ENCODE measurements around the gene B4GALNT2. TPM values are rescaled to one million over a fixed set of nuclear protein-coding genes. Genes with fewer than 3 reads are reported as not detected.
"Not testable (repeated sequence)": the region's sequence is repeated elsewhere in the genome, so short reads cannot be mapped to it uniquely, and the experiment has no call there.

The B4GALNT2 gene
- total and polyA plus RNA-seq, 2 experiments from 2014 or later, result not detected

GRCh38 chr17:49090878-49091594 lies 41.5 kb upstream of the B4GALNT2 start:
- H3K27ac ChIP-seq, result no peak overlapping the region

GRCh38 chr17:49093131-49093530 lies 39.4 kb upstream of the B4GALNT2 start:
- DNase-seq (ENCODE audit: low read depth in 1 of 2, low spot score in 1 of 2), result no peak
- no peaks in the 10 kb centered on the region for H3K9me3 ChIP-seq (ENCODE audit: low read depth)
- TF ChIP-seq CTCF (IDR thresholded peaks at IDR 0.05; ENCODE audit: low read depth, low read length), result no peak
- no peak overlapping the region for H3K27ac ChIP-seq
- H3K4me3 ChIP-seq, result no peak overlapping the region
- H3K4me1 ChIP-seq (ENCODE audit: low read depth), result no peaks in the 10 kb centered on the region
- no peaks in the 10 kb centered on the region for H3K27me3 ChIP-seq
- H3K36me3 ChIP-seq, result no peaks in the 10 kb centered on the region

More at GRCh38 chr17:49090878-49091594, 41.5 kb upstream of the B4GALNT2 start:
- Histone ChIP-seq H3K4me1 (ENCODE audit: low read depth) (no peaks in the 10 kb centered on the region), H3K9me3 (ENCODE audit: low read depth) (no peaks in the 10 kb centered on the region), H3K36me3 (no peaks in the 10 kb centered on the region), H3K4me3 (no peak overlapping the region), H3K27me3 (no peaks in the 10 kb centered on the region)
- DNase-seq (ENCODE audit: low read depth in 1 of 2, low spot score in 1 of 2), result peak in 1 of 2 donors; percentile 32
- TF ChIP-seq CTCF (IDR thresholded peaks at IDR 0.05; ENCODE audit: low read depth, low read length), result no peak

- no peaks in the 10 kb centered on the region for H3K9me3 ChIP-seq (ENCODE audit: low read depth)
- no peaks in the 10 kb centered on the region for H3K36me3 ChIP-seq
- TF ChIP-seq CTCF (IDR thresholded peaks at IDR 0.05; ENCODE audit: low read depth, low read length), result no peak
- no peaks in the 10 kb centered on the region for H3K27me3 ChIP-seq
- H3K27ac ChIP-seq, result no peak overlapping the region
- H3K4me3 ChIP-seq, result no peak overlapping the region
- DNase-seq (ENCODE audit: low read depth in 1 of 2, low spot score in 1 of 2), result no peak
- no peaks in the 10 kb centered on the region for H3K4me1 ChIP-seq (ENCODE audit: low read depth)
Observed at GRCh38 chr17:49100601-49101000, 32.0 kb upstream of the B4GALNT2 start.

GRCh38 chr17:49101054-49101534 lies 31.5 kb upstream of the B4GALNT2 start:
- TF ChIP-seq CTCF (IDR thresholded peaks at IDR 0.05; ENCODE audit: low read depth, low read length), result no peak
- H3K9me3 ChIP-seq (ENCODE audit: low read depth), result no peaks in the 10 kb centered on the region
- H3K36me3 ChIP-seq, result no peaks in the 10 kb centered on the region
- no peaks in the 10 kb centered on the region for H3K4me1 ChIP-seq (ENCODE audit: low read depth)
- no peak overlapping the region for H3K4me3 ChIP-seq
- peak in 1 of 2 donors; percentile 62 for DNase-seq (ENCODE audit: low read depth in 1 of 2, low spot score in 1 of 2)
- no peaks in the 10 kb centered on the region for H3K27me3 ChIP-seq
- no peak overlapping the region for H3K27ac ChIP-seq

GRCh38 chr17:49103360-49103759 lies 29.2 kb upstream of the B4GALNT2 start:
- H3K36me3 ChIP-seq; H3K9me3 ChIP-seq (ENCODE audit: low read depth); H3K27ac ChIP-seq; DNase-seq (ENCODE audit: low read depth in 1 of 2, low spot score in 1 of 2); H3K27me3 ChIP-seq; H3K4me1 ChIP-seq (ENCODE audit: low read depth); H3K4me3 ChIP-seq: not testable (repeated sequence)

DNA sequence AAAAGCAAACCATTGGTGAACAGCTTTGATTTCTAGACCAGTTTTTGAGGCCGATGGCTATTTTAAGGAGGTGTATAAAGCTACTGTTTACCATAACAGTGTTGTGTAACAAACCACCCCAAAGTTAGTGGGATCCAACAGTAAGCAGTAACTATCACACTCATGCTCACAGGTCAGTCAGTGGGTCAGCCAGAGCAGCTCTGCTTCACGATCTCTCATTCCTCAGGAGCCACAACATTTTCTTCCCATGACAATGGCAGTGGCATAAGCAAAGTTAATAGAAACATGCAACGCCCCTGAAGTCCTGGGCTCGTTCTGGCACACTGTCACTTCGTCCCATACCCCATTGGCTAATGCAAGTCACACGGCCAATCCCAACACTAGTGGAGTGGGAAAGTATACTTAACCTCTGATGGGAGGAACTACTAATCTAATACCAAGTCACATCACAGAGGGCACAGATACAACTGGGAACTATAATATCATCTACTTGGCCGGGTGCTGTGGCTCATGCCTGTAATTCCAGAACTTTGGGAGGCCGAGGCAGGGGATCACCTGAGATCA lies 28.0 kb upstream of the B4GALNT2 start:
- no peak for TF ChIP-seq CTCF (IDR thresholded peaks at IDR 0.05; ENCODE audit: low read depth, low read length)
- H3K27ac ChIP-seq, result no peak overlapping the region
- no peaks in the 10 kb centered on the region for H3K4me1 ChIP-seq (ENCODE audit: low read depth)

More for the DNA sequence above, 28.0 kb upstream of the B4GALNT2 start:
- H3K9me3 ChIP-seq (ENCODE audit: low read depth), result no peaks in the 10 kb centered on the region
- no peaks in the 10 kb centered on the region for H3K36me3 ChIP-seq
- no peak overlapping the region for H3K4me3 ChIP-seq
- no peaks in the 10 kb centered on the region for H3K27me3 ChIP-seq
- no peak for DNase-seq (ENCODE audit: low read depth in 1 of 2, low spot score in 1 of 2)
